Mesothelial cell of epicardium (in vitro differentiated cells): ENCODE results near the gene RAET1G. TPM values are rescaled to one million over a fixed set of nuclear protein-coding genes. Genes with fewer than 3 reads are reported as not detected.

Experiments used
- DNase-seq, 2 experiments: peaks; one replicate each; pipeline ENCODE4 v3.0.0; 2021; ENCODE audit warnings: low spot score in 2 of 2; ENCODE audit not compliant: unreplicated experiment in 2 of 2
- H3K27ac Mint-ChIP-seq: 2 replicates; pipeline ENCODE4 v1.8.0; 2021; ENCODE audit warnings: mixed read lengths
- H3K27me3 Mint-ChIP-seq: 2 replicates; pipeline ENCODE4 v1.8.0; 2021; ENCODE audit warnings: low read depth, mixed read lengths
- H3K36me3 Mint-ChIP-seq: 2 replicates; pipeline ENCODE4 v1.8.0; 2021; ENCODE audit warnings: mixed read lengths
- H3K4me1 Mint-ChIP-seq: 2 replicates; pipeline ENCODE4 v1.8.0; 2021; ENCODE audit warnings: mixed read lengths
- H3K4me3 Mint-ChIP-seq: 2 replicates; pipeline ENCODE4 v1.8.0; 2021; ENCODE audit warnings: mild to moderate bottlenecking, moderate library complexity, mixed read lengths
- H3K9me3 Mint-ChIP-seq: 2 replicates; pipeline ENCODE4 v1.8.0; 2021; ENCODE audit warnings: mixed read lengths
- CTCF ChIP-seq: fragments of 200-600 bp; sonication (generic); IDR thresholded peaks from one replicate; pipeline ENCODE4 v1.5.0; 2021; ENCODE audit warnings: antibody characterized with exemption; ENCODE audit not compliant: unreplicated experiment
- total RNA-seq: library from RNA; stranded (reverse); gene quantifications from 3 replicates; pipeline ENCODE4 v1.2.1, GENCODE V29; 2021

The RAET1G gene
- total RNA-seq, 1 donor from 2014 or later, result not detected

GRCh38 chr6:149888093-149888492 is 34.8 kb downstream of the RAET1G start:
- Mint-ChIP-seq H3K4me3 (no peak overlapping the region), H3K4me1 (peaks cover 7% of the 10 kb centered on the region), H3K27ac (no peak overlapping the region), H3K36me3 (no peaks in the 10 kb centered on the region), H3K27me3 (peaks cover 62% of the 10 kb centered on the region), H3K9me3 (no peaks in the 10 kb centered on the region)
- TF ChIP-seq CTCF, result no peak
- no peak for DNase-seq

- peaks cover 7% of the 10 kb centered on the region for H3K4me1 Mint-ChIP-seq
- peaks cover 54% of the 10 kb centered on the region for H3K27me3 Mint-ChIP-seq
- no peaks in the 10 kb centered on the region for H3K36me3 Mint-ChIP-seq
- H3K4me3 Mint-ChIP-seq, result no peak overlapping the region
- no peak overlapping the region for H3K27ac Mint-ChIP-seq
- no peaks in the 10 kb centered on the region for H3K9me3 Mint-ChIP-seq
- DNase-seq, result no peak
- no peak for TF ChIP-seq CTCF
Measured at GRCh38 chr6:149887343-149887742, 35.6 kb downstream of the RAET1G start.

GRCh38 chr6:149885888-149886287 is 37.0 kb downstream of the RAET1G start:
- no peaks in the 10 kb centered on the region for H3K36me3 Mint-ChIP-seq
- peaks cover 7% of the 10 kb centered on the region for H3K4me1 Mint-ChIP-seq
- no peak overlapping the region for H3K4me3 Mint-ChIP-seq
- no peak for TF ChIP-seq CTCF
- no peak overlapping the region for H3K27ac Mint-ChIP-seq
- DNase-seq, result no peak
- peaks cover 61% of the 10 kb centered on the region for H3K27me3 Mint-ChIP-seq
- H3K9me3 Mint-ChIP-seq, result no peaks in the 10 kb centered on the region

- TF ChIP-seq CTCF, result no peak
- Mint-ChIP-seq H3K9me3 (no peaks in the 10 kb centered on the region), H3K4me3 (no peak overlapping the region), H3K27me3 (peaks cover 61% of the 10 kb centered on the region), H3K27ac (no peak overlapping the region), H3K36me3 (no peaks in the 10 kb centered on the region), H3K4me1 (peaks cover 7% of the 10 kb centered on the region)
- no peak for DNase-seq
Measured at GRCh38 chr6:149884617-149885016, 38.3 kb downstream of the RAET1G start.

- Mint-ChIP-seq H3K4me1 (peaks cover 7% of the 10 kb centered on the region), H3K27ac (no peak overlapping the region), H3K36me3 (no peaks in the 10 kb centered on the region), H3K27me3 (peaks cover 62% of the 10 kb centered on the region), H3K9me3 (no peaks in the 10 kb centered on the region), H3K4me3 (no peak overlapping the region)
- TF ChIP-seq CTCF, result no peak
- DNase-seq, result no peak
Measured at GRCh38 chr6:149884215-149884614, 38.7 kb downstream of the RAET1G start.

- DNase-seq, result no peak
- Mint-ChIP-seq H3K9me3 (no peaks in the 10 kb centered on the region), H3K27me3 (peaks cover 73% of the 10 kb centered on the region), H3K27ac (no peak overlapping the region), H3K36me3 (no peaks in the 10 kb centered on the region), H3K4me1 (peaks cover 7% of the 10 kb centered on the region), H3K4me3 (no peak overlapping the region)
- TF ChIP-seq CTCF, result no peak
Measured at GRCh38 chr6:149881860-149882259, 41.1 kb downstream of the RAET1G start.
